Natural killer cell (primary cell): ENCODE data around the gene TTC9C. TPM values are rescaled to one million over a fixed set of nuclear protein-coding genes. Genes with fewer than 3 reads are reported as not detected.
"Not testable (repeated sequence)": the region's sequence is repeated elsewhere in the genome, so short reads cannot be mapped to it uniquely, and the experiment has no call there.

ENCODE experiments used
- ATAC-seq, 3 donors: fragments of 150-1000 bp in 2 of 3; fragments of 200-7000 bp in 1 of 3; cut with Tn5 transposase; 1 replicate in 1 of 3; 2 replicates in 2 of 3; pipeline ENCODE4 v1.10.0; 2021; ENCODE audit warnings: mild to moderate bottlenecking in 2 of 3, moderate library complexity in 2 of 3
- DNase-seq, 2 donors: peaks; one replicate each; pipeline versions ENCODE4 v3.0.0 to v3.0.0-alpha.2; 2013 to 2021; ENCODE audit warnings: mixed read lengths in 1 of 2
- H3K27ac ChIP-seq: one replicate; pipeline ENCODE4 v1.5.1; 2013; ENCODE audit warnings: mild to moderate bottlenecking, low read length
- H3K27me3 ChIP-seq: one replicate; pipeline ENCODE4 v1.6.1; 2013; ENCODE audit warnings: low read length; ENCODE audit not compliant: control insufficient read depth, insufficient read depth
- H3K36me3 ChIP-seq: one replicate; pipeline ENCODE4 v1.6.1; 2013; ENCODE audit warnings: low read length; ENCODE audit not compliant: control insufficient read depth, insufficient read depth
- H3K4me1 ChIP-seq: one replicate; pipeline ENCODE4 v1.6.1; 2013; ENCODE audit warnings: low read length; ENCODE audit not compliant: control insufficient read depth, insufficient read depth
- H3K4me3 ChIP-seq: one replicate; pipeline ENCODE4 v1.5.1; 2013; ENCODE audit warnings: low read length
- H3K9me3 ChIP-seq: one replicate; pipeline ENCODE4 v1.6.1; 2013; ENCODE audit warnings: low read length; ENCODE audit not compliant: control insufficient read depth, insufficient read depth
- H3K27ac Mint-ChIP-seq, 2 donors: one replicate each; pipeline ENCODE4 v1.8.0; 2022; ENCODE audit warnings: mild to moderate bottlenecking in 2 of 2, mixed read lengths in 2 of 2, moderate library complexity in 1 of 2
- H3K27me3 Mint-ChIP-seq, 2 donors: one replicate each; pipeline ENCODE4 v1.8.0; 2022; ENCODE audit warnings: low read depth in 2 of 2, mixed read lengths in 2 of 2
- H3K36me3 Mint-ChIP-seq: one replicate; pipeline ENCODE4 v1.8.0; 2022; ENCODE audit warnings: mixed read lengths
- H3K4me1 Mint-ChIP-seq, 2 donors: one replicate each; pipeline ENCODE4 v1.8.0; 2022; ENCODE audit warnings: mixed read lengths in 2 of 2
- H3K4me3 Mint-ChIP-seq: one replicate; pipeline ENCODE4 v1.8.0; 2022; ENCODE audit warnings: mild to moderate bottlenecking, moderate library complexity, mixed read lengths
- H3K9me3 Mint-ChIP-seq, 2 donors: one replicate each; pipeline ENCODE4 v1.8.0; 2022; ENCODE audit warnings: mixed read lengths in 2 of 2
- WGBS: methylation state at CpG from one replicate; pipeline ENCODE4 v1.1.7; 2013; ENCODE audit warnings: missing lambda C conversion rate; ENCODE audit not compliant: insufficient coverage; 5-methylcytosine and 5-hydroxymethylcytosine counted together
- intact Hi-C: fragments of 100-400 bp; cut with micrococcal nuclease; formaldehyde crosslinking; loops from one replicate; pipeline ENCODE4 v1.14.2; 2022
- total RNA-seq, 4 donors: library from RNA; stranded (reverse); fragments of 120-200 nt in 1 of 4; gene quantifications; one replicate each; pipeline versions ENCODE4 v1.2.3 to v1.2.4, GENCODE V29; 2013 to 2022
- TF ChIP-seq, protein P1 (sequence below): fragments of 200-600 bp; IDR thresholded peaks from one replicate; pipeline ENCODE4 v1.8.0; 2022; ENCODE audit warnings: antibody characterized with exemption

Gene TTC9C
- total RNA-seq, 3 donors from 2014 or later (not counting 1 experiment from before 2014, with no cell fraction given), result 18.3 to 27.2 (median 23.2) TPM

DNA sequence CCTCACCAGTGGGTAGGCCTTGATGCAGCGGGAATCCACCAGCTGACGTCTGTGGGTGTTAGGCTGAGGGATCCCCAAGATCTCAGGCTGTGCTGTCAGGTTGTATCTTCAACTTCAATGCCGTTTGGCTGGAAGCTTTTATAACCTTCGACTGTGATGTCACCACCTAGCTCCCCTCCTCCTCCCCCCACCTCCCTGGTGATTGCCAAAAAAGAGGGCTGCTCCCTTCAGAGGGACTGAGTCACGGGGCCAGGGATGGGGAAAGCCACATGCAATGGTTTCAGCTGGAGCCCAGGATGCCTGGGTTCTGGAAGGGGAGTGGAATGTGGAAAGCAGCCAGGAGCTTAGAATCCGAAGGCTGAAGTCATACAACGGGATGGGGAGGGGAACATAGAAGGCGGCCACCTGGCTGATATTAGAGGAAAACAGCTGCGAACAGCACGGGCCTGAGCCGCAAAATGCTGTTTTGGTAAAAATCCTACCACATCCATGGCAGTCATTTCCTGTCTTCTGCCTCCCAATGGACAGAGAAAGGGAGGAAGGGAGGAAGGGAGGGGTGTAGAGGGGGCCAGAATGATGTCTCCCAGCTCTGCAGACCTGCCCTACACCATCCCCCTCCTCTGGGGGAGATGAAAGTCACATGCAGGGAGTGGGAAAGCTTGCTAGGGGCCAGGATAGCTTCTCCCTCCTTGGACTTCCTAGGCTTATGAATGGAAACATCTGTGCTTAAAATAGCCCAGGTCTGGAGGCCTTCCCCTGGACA is 38.7 kb upstream of the TTC9C start, which contains the start of gene LRRN4CL:
Gene LRRN4CL, minus strand, starts transcription at position 110 of the 763 bp plus-strand sequence. CDS start 1,022 bp downstream, outside the sequence.
- H3K27ac Mint-ChIP-seq, result no peak within 1 kb of the TSS
- peaks cover 6% of the 10 kb centered on the region for H3K27me3 ChIP-seq
- no peak within 1 kb of the TSS for H3K27ac ChIP-seq
- no peak for ATAC-seq
- no peak within 1 kb of the TSS for H3K4me3 ChIP-seq
- peaks cover 21% of the 10 kb centered on the region for H3K36me3 ChIP-seq
- H3K4me3 Mint-ChIP-seq, result no peak within 1 kb of the TSS
- DNase-seq, result no peak
- H3K4me1 Mint-ChIP-seq, result peaks cover 2 to 3% of the 10 kb centered on the region in 2 donors
- 92% methylated on average over 11 of the region's 11 CpGs for WGBS
- no peaks in the 10 kb centered on the region for H3K9me3 Mint-ChIP-seq
- peaks cover 0 to 9% of the 10 kb centered on the region in 2 donors for H3K27me3 Mint-ChIP-seq
- TF ChIP-seq, protein P1, sequence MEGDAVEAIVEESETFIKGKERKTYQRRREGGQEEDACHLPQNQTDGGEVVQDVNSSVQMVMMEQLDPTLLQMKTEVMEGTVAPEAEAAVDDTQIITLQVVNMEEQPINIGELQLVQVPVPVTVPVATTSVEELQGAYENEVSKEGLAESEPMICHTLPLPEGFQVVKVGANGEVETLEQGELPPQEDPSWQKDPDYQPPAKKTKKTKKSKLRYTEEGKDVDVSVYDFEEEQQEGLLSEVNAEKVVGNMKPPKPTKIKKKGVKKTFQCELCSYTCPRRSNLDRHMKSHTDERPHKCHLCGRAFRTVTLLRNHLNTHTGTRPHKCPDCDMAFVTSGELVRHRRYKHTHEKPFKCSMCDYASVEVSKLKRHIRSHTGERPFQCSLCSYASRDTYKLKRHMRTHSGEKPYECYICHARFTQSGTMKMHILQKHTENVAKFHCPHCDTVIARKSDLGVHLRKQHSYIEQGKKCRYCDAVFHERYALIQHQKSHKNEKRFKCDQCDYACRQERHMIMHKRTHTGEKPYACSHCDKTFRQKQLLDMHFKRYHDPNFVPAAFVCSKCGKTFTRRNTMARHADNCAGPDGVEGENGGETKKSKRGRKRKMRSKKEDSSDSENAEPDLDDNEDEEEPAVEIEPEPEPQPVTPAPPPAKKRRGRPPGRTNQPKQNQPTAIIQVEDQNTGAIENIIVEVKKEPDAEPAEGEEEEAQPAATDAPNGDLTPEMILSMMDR, result no peak
- no peaks in the 10 kb centered on the region for H3K9me3 ChIP-seq
- H3K36me3 Mint-ChIP-seq, result no peaks in the 10 kb centered on the region
- intact Hi-C loops, result no loop called here
- H3K4me1 ChIP-seq, result no peaks in the 10 kb centered on the region

GRCh38 chr11:62693624-62694023 is 34.7 kb upstream of the TTC9C start:
- H3K27ac ChIP-seq, ATAC-seq, H3K9me3 ChIP-seq, H3K36me3 Mint-ChIP-seq, H3K4me1 Mint-ChIP-seq, H3K9me3 Mint-ChIP-seq, H3K4me3 Mint-ChIP-seq, DNase-seq, H3K27me3 ChIP-seq, H3K27ac Mint-ChIP-seq, H3K27me3 Mint-ChIP-seq, H3K4me3 ChIP-seq, H3K4me1 ChIP-seq: not testable (repeated sequence)
- H3K36me3 ChIP-seq, result peaks cover 21% of the 10 kb centered on the region
- intact Hi-C loops, result loop anchor here (1.0 kb wide), 5 partner anchors 12 to 299 kb away; no protein-coding TSS in a partner anchor
- WGBS, result 75% methylated on average over 4 of the region's 4 CpGs

- Histone ChIP-seq H3K4me3 (no peak overlapping the region), H3K4me1 (no peaks in the 10 kb centered on the region), H3K36me3 (peaks cover 21% of the 10 kb centered on the region), H3K27ac (no peak overlapping the region), H3K27me3 (no peaks in the 10 kb centered on the region), H3K9me3 (no peaks in the 10 kb centered on the region)
- no peaks in the 10 kb centered on the region for H3K27me3 Mint-ChIP-seq
- no peaks in the 10 kb centered on the region for H3K9me3 Mint-ChIP-seq
- ATAC-seq (peak; percentile 78 to 98 (median 96)), DNase-seq (peak; percentile 72 to 91)
- peak overlapping the region in 1 of 2 donors; percentile 7 for H3K27ac Mint-ChIP-seq
- no peak overlapping the region for H3K4me3 Mint-ChIP-seq
- peaks cover 8% of the 10 kb centered on the region in 2 donors for H3K4me1 Mint-ChIP-seq
- no peaks in the 10 kb centered on the region for H3K36me3 Mint-ChIP-seq
- 53% methylated on average over 14 of the region's 14 CpGs for WGBS
- TF ChIP-seq, protein P1, result peak; percentile 84
- intact Hi-C loops, result loop anchor here (1.0 kb wide), 5 partner anchors 13 to 300 kb away; no protein-coding TSS in a partner anchor
Measured at GRCh38 chr11:62694455-62695167, 33.7 kb upstream of the TTC9C start.

DNA sequence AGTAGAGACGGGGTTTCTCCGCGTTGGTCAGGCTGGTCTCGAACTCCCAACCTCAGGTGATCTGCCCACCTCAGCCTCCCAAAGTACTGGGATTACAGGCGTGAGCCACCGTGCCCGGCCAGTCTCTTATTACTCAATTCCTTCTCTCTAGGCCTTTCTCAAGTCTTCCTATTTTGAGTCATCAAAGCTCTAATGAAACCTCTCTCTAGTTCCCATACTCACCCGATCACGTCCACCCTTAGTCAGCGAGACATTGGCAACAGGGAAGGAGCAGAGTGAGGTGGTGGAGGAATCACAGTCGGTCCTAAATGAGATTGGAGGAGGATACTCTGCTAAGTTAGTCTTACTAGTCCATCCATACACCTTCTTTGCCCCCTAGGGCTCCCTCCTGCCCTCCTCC is 26.0 kb upstream of the TTC9C start:
- intact Hi-C loops, result no loop called here
- ATAC-seq (no peak), DNase-seq (no peak)
- TF ChIP-seq, protein P1, result no peak
- H3K27ac Mint-ChIP-seq, result no peak overlapping the region
- H3K4me3 ChIP-seq, result no peak overlapping the region
- H3K4me3 Mint-ChIP-seq, result no peak overlapping the region
- H3K4me1 ChIP-seq, result peaks cover 19% of the 10 kb centered on the region
- WGBS, result 90% methylated on average over 4 of the region's 11 CpGs
- no peaks in the 10 kb centered on the region for H3K9me3 Mint-ChIP-seq
- peaks cover 19 to 22% of the 10 kb centered on the region in 2 donors for H3K4me1 Mint-ChIP-seq
- H3K27me3 Mint-ChIP-seq, result no peaks in the 10 kb centered on the region
- H3K27ac ChIP-seq, result no peak overlapping the region
- H3K36me3 Mint-ChIP-seq, result no peaks in the 10 kb centered on the region
- no peaks in the 10 kb centered on the region for H3K9me3 ChIP-seq
- no peaks in the 10 kb centered on the region for H3K36me3 ChIP-seq
- H3K27me3 ChIP-seq, result no peaks in the 10 kb centered on the region

DNA sequence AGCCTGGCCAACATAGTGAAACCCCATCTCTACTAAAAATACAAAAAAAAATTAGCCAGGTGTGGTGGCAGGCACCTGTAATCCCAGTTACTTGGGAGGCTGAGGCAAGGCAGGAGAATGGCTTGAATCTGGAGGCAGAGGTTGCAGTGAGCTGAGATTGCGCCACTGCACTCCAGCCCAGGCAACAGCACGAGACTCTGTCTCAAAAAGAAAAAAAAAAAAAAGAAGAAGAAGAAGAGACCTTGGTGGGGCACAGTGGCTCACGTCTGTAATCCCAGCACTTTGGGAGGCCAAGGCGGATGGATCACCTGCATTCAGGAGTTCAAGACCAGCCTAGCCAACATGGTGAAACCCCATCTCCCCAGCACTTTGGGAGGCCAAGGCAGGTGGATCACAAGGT is 24.4 kb upstream of the TTC9C start:
- DNase-seq, H3K36me3 ChIP-seq, H3K27ac ChIP-seq, intact Hi-C loops, H3K27ac Mint-ChIP-seq, H3K27me3 ChIP-seq, H3K4me3 Mint-ChIP-seq, ATAC-seq, H3K36me3 Mint-ChIP-seq, H3K9me3 Mint-ChIP-seq, H3K9me3 ChIP-seq, H3K27me3 Mint-ChIP-seq, H3K4me3 ChIP-seq: not testable (repeated sequence)
- H3K4me1 ChIP-seq, result peaks cover 36% of the 10 kb centered on the region
- H3K4me1 Mint-ChIP-seq, result peaks cover 24 to 29% of the 10 kb centered on the region in 2 donors
- WGBS, result 92% methylated on average over 4 of the region's 4 CpGs
